Esophagus mucosa (tissue), 1 donor: ENCODE data around the gene IPO4. TPM values are rescaled to one million over a fixed set of nuclear protein-coding genes. Genes with fewer than 3 reads are reported as not detected.

Experiments used
- ATAC-seq: fragments of 200-7000 bp; cut with Tn5 transposase; one replicate; pipeline ENCODE4 v1.9.1; 2020
- total RNA-seq: library from RNA; stranded (reverse); gene quantifications from one replicate; pipeline ENCODE4 v1.2.4, GENCODE V29; 2023
- donor health status: DM: yes; HTN: yes; CAD: no.

IPO4 gene
- total RNA-seq, 1 donor from 2014 or later: 44.6 TPM

DNA sequence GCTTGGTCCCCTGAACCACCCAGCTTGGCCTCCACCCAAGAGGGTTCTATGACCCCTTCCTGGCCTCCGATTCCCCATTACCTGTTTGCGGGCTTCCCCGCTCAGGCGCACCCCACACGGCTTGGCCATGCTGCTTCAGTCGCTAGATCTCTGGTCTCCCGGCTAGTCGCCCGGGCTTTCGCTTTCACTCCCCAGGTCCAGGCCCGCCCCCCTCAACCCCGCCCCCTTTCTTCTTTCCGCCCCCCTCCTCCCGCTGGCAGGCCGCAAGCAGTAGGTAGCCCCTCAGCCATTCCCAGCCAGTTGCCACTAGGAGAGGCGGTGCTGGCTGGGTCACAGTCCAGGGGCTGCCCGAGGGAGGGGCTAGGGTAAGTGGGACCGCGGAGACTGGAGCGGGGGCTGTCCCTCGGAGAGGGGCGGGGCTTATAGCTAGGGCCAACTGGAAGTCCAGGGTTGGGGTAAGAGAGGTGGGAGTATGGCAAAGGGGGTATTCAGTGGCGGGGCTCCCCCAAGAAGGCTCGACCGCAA, 42.1 kb downstream of the IPO4 start, which contains the start of gene PSME2:
Gene PSME2, minus strand, starts transcription at position 158 of the 525 bp plus-strand sequence. Its CDS starts 29 bp downstream, at position 129.
- peak; percentile 82 for ATAC-seq

DNA sequence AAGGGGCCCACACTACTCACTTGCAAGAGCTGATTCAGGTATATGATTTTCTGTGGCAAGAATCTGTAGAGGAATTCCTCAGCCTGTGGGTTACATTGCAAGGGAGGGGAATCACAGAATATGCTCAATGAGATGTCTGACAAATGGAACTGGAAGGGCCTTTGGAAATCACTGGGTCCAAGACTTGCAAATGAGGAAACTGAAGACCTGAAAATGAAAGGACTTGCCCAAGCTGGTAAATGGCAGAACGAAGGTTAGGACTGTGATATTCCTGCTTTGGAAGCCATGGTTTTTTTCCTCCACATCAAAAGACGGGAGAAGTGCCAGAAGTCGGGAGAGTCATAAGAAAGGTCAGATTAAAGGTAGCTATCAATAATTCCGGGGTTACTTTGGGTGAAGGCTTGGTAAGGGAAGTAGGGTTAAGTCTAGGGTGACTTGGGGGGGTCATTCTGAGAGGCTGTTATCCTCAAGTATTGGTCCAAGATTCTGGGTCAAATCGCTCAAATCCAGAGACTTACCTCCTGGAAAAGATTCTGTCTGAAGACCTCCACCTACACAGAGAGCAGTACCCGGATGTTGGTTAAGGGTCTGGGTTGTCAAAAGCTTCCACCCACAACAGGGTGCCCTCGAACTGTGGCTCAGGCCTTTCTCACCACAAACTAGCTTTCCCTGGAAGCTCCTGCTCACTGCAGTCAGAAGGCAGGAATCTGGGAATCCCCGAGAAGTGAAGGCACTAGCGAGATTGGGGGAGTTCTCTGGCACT, 42.7 kb downstream of the IPO4 start:
- no peak for ATAC-seq

DNA sequence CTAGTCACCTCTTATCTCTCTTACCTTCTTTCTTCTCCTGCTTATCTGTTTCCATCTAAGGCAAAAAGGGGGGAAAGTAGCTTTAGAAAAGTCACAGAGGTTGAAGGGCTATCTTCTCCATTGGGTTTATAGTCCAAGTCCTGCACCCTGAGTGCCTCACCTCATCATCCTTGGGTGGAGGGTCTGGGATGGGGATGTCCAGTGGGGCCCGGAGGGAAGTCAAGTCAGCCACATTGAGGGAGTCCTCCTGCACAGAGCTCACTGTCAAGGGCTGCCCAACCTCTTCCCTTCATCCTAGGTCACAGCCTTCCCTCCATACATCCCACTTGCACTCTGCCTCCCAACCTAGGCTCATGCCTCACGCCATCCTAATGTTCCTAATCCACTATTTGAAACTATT, 43.4 kb downstream of the IPO4 start:
- ATAC-seq: no peak

DNA sequence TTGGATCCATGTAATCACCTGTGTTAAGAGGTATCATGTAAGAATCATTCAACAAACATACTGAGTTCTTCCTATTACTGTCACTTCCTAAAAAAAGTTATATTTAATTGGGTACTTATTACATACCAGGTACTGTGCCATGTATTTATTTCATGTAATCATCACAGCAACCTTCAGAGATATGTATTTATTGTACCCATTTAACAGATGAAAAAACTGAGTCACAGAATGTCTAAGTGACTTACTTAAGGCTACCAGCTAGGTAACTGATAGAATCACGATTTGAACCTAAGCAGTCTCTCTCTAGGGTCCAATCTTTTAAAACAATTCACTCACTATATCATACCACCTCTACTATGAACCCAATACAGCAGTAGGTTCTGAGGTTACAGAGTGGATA, 44.2 kb downstream of the IPO4 start:
- ATAC-seq: no peak

DNA sequence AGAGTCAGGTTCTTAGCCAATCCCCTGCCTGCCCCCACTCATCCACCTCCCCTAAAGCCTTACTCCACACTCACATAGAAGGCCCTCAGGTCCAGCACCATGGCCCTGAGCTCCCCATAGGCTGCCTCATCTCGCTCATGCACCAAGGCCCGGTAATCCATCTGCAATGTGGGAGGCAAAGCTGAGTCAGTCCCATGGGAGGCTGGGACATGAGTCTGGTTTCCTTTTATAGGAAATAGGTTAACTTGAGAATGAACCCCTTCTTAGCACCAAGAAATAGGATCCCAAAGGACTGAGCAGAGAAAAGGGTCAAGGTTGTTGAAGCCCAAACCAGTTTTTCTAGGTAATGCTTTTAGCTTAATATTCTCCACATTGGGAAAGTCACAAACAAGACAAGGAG, 45.1 kb downstream of the IPO4 start:
- no peak for ATAC-seq

DNA sequence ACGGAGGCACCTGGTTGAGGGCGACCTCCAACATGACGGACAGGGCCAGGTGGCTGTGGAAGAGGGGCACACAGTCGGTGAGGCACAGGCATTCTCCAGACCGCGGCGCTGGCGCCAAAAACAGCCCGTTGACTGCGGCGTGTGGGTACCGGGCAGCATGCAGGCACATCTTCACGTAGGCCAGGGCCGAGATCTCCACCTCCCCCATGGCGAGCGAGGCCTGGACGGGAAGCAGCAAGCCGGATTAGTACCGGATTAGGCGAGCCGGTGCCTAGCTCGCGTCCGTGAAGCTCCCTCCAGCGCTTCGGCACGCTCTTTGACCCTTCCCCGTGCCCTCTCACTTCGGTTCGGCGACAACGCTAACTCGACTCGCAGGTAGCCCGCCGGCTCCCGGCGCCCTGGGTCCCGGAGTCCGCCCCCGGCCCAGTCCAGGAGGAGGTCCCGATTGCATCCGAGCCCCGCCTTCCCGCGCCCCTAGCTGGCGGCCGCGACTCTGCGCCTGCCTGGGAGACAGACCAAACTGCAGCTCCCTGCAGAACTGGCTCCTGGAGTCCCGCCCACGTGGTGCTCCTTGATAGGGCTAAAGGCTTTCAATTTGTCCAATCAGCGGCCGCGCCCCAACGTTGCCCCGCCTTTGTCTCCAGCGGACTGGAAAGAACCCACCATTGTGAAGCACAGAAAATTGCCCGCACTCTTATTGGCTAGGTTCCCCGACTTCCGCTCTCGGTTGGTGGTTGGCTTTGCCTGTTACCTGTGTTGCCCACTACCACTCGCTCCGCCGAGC, 47.3 kb downstream of the IPO4 start, which contains the start of gene EMC9:
Gene EMC9, minus strand, starts transcription at position 495 of the 784 bp plus-strand sequence. Its CDS starts 287 bp downstream, at position 208.
- ATAC-seq: peak; percentile 92

DNA sequence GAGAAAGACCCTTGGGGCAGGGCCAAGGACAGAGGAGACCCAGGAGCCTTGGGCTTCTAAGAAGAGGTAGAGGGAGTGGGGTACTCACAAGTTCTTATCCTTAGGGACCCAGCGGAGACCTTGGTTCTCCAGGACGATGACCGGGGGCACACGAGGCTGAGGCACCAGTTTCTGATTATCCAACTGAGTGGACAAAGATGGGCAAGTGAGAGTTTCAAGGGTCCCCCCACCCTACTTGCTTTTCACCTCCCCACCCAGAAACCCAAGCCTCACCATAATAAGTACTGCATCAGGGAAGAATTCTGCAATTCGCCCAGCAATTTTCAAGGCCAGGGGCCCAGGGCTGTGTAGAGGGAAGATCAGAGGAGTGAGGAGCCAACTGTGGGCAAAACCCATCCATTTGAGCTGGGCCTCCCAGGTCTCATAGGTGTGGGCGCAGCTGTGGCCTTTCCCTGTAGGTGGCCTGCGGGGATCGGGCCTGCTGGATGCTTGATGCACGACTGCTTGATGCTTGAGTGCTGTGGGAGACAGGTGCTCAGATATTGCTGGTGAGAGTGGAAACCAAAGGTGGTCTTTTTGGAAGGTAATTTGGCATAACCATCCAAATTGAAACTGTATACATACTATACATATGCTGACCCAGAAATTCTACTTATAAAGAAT, 49.2 kb downstream of the IPO4 start:
- no peak for ATAC-seq

DNA sequence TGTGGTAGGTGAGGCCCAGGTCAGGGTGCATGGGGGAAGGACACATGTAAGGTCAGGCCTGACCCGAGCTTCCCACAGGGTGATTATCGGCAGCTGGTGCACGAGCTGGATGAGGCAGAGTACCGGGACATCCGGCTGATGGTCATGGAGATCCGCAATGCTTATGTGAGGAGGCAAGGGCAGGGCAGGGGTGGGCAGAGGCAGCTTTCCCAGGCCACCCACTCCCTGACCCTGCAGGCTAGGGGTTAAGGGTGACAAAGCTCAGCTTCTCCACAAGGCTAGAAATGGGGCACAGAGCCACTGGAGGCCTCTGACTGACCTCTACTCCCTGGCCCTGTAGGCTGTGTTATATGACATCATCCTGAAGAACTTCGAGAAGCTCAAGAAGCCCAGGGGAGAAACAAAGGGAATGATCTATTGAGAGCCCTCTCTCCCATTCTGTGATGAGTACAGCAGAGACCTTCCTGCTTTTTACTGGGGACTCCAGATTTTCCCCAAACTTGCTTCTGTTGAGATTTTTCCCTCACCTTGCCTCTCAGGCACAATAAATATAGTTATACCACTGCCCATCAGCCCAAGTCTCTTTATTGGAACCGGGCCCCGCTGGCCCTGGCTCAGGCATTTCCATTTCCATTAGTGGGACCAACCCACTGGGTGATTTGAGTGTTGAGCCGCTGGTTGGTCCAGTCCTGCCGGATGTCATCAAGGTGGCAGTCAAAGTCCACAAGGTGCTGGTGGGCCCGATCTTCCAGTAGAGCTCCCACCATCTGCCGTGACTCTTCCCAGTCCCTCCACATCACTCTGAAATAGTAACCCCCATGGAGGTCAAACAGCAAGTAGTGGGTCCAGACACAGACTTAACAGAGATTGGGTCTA, 50.0 kb downstream of the IPO4 start:
- ATAC-seq: no peak

DNA sequence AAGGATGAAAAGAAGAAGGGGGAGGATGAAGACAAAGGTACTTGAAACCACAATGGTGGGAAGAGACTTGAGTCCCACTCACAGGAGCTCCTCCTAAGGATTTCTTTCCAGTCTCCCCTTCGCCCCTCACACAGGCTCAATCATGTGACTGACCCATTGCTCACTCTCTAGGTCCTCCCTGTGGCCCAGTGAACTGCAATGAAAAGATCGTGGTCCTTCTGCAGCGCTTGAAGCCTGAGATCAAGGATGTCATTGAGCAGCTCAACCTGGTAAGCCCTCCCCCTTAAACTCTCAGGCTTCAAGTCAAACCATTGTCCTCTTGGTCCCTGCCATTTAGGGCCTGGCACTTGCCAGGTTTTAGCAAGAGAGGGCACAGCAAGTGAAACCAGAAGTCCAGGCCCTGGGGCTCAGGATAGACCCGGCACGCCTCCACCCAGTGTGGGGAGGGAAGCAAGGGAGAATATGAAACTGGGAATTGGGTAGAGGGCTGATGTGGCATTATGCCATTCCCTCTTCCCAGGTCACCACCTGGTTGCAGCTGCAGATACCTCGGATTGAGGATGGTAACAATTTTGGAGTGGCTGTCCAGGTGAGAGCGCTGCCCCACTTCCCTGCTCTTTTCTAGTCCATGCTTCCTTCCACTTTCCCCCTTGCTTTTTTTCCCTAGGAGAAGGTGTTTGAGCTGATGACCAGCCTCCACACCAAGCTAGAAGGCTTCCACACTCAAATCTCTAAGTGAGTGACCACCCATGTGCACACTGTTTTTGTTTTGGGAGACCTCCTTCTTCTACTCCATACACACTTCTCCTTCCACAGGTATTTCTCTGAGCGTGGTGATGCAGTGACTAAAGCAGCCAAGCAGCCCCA, 50.9 kb downstream of the IPO4 start:
- ATAC-seq: no peak

DNA sequence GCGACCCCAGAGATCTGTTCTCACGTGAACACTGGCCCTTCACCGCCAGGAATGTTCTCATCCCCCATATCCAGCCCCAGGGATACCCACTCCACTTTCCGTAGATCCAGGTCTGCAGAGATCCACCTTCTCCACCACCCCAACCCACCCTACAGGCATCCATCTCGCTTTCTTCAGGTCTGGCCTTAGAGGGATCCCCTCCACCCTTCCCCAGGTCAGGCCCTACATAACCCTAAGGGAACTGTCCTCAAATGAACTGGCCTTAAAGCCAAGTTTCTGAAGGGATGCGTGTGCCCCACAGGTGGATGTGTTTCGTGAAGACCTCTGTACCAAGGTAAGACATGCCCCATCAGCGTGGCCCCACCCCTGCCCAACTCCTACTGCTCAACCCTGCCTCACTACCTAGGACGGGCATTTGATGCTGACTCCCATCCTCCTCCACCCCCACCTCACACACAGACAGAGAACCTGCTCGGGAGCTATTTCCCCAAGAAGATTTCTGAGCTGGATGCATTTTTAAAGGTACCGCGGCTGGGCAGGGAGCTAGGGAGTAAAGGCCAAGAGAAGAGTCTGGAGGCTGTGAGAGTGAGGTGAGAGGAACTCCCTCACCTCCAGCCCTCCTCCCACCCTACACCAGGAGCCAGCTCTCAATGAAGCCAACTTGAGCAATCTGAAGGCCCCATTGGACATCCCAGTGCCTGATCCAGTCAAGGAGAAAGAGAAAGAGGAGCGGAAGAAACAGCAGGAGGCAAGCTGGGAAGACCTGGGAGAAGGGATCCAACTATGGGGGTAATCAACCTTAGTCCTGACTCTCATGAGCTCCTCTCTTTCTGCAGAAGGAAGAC, 51.7 kb downstream of the IPO4 start:
- no peak for ATAC-seq

DNA sequence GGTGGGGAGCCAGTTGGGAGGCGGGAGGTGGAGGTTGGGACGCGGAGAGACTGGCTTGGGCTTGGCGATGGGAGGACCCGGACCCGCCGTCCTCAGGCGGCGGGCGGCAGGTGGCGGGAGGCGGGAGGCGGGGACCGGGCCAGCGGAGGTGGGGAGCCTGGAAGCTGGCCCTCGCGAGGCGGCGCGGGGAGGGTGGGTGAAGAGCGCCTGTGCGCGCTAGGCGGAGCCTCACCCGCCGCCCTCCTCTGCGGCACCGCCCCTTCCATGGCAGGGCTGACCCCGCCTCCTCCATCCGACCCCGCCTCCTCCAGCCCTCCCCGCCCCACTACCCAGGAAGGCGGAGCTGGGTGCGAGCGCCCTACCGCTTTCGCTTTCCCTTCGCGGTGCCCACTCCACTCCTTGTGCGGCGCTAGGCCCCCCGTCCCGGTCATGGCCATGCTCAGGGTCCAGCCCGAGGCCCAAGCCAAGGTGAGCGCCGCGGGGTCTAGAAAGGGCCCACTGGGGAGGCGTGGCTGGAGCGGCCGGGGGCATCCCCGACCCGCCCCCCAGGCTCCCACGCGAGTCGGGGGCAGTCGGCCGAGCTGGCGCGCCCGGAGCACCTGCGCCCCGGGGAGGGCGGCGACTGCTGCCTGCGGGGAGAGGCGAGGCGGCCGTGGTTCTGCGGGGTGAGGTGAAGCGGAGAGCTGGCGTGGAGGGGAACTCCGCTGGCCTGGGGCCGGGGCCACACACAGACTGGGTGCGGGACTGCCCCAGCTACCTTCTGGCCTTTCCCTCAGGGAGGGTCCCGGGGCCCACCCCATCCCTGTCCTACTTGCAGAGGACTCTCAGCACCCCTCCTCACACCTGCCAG, 52.6 kb downstream of the IPO4 start, which contains the start of gene PSME1:
Gene PSME1, plus strand, starts transcription at position 361 of the 850 bp plus-strand sequence. Its CDS starts 69 bp downstream, at position 430.
- ATAC-seq: peak; percentile 95

DNA sequence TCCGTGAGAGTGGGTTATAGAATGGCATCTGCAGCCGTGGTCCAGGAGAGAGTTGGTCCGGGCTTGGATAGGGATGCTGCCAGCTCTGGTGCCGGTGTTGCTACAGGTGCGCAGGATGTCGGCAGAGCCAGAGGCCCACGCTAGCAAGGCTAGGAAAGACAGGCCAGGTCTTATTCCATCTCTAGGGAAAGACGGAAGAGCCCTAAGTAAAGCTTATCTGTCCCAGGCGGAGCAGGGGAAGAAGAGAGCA, 53.1 kb downstream of the IPO4 start:
- ATAC-seq: no peak

DNA sequence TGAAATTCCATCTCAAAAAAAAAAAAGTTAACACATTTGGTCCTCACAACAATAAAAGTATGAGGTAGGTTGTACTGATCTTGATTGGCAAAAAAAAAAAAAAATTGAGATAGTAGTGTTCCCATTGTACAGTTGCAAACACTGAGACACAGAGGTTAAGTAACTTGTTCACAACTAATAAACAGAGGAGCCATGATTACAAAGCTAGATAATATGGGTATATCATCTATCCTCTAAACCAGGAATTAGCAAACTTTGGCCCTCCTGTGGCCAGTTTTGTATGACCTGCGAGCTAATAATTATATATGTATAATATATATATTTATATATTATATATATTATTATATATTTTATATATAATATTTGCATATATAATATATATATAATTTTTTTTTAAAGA, 54.9 kb downstream of the IPO4 start:
- ATAC-seq: no peak

DNA sequence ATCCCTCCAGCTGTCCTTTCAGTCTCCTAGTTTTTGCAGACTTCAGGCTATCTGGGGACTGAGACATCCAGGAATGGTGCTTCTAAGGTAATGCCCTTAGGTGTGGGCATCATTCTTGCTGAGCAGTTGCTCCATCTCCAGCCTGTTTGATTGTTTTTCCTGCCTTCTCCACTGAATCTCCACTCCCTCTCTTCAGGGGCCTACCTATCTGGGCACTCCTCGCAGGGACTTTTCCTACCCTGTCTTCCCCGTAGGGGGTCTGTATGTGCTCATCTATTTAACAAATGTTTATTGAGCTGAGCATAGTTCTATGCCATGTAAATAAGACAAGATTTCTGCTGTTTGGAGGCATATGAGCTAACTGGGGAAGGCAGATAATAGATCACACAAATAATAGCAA, 55.6 kb downstream of the IPO4 start:
- ATAC-seq: no peak

DNA sequence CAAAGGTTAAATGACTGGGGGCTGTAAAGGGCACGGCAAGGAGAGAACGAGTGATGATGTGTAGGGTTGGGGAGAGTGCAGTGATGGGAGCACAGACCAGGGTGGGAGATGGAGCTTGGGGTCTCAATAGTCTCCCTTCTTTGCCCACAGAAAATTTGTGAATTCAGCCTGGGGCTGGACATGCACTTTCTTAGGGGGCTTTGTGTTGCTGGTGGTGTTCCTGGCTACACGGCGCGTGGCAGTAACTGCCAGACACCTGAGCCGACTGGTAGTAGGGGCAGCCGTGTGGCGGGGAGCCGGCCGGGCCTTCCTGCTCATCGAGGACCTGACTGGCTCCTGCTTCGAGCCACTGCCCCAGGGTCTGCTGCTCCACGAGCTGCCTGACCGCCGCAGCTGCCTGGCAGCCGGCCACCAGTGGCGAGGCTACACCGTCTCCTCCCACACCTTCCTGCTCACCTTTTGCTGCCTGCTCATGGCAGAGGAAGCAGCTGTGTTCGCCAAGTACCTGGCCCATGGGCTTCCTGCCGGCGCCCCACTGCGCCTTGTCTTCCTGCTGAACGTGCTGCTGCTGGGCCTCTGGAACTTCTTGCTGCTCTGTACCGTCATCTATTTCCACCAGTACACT, 56.4 kb downstream of the IPO4 start:
- peak; percentile 12 for ATAC-seq

DNA sequence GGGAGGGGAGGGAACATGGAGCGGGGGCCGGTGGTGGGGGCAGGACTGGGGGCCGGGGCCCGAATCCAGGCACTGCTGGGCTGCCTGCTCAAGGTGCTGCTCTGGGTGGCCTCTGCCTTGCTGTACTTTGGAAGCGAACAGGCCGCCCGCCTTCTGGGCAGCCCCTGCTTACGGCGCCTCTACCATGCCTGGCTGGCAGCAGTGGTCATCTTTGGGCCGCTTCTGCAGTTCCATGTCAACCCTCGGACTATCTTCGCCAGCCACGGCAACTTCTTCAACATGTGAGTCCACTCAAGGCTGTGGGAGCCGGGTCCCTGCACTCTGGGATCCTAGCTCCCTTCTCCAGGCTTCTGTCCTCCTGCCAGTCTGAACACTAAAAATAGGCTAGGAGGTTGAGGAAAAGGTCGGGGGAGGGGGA, 57.1 kb downstream of the IPO4 start:
- ATAC-seq: no peak

DNA sequence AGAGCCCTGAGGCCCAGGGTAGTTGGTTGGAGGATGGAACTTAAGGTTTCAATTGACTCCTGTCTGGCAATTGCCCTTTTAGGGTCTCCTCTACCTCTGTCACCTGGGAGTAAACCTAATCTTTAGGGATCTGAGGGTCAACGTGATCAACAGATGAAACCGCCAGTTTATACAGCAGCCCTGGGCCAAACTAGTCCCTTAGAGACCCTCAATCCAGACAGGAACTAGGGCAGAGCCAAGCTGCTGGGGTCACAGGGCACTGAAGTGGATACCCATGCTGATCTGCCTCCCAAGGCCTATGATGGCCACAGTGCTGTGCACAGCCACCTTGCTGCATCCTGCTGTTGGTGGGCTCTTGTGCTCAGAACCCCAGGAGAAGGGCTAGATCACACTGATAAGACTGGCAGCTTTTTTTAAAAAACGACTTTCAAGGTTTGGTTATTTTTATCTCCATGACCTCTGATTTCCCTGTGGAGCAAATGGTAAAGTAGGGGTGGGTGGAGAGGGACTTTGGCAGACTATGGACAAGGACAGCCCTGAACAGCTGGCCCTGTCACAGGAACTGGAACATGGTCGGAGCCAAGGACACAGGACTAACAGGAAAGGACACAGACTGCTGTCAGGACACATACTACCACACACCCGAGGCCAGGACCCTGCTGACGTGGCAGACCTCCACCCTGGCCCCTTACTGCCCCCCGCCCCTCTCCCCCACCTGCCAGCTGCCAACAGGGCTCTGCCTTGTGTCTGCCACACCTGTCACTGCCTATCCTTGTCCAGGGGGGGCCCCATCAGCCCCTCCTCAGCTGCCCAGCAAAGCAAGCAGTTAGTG, 57.7 kb downstream of the IPO4 start:
- no peak for ATAC-seq

DNA sequence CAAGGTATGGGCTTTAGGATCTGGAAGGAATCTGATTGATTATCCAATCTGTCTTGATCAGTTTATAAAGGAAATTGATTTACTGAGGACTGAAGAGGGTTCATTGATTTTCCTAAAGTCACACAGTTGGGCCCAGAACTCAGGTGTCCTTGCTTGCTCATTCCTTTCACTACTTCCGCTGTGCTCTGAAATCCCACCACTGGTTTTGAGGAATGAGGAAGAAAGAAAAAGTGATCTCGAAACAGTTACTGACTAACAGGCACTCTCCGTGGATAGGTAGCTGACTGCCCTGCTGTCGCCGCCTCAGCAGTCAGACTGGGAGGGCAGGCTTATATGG, 58.3 kb downstream of the IPO4 start, which contains the start of gene FITM1:
Gene FITM1, plus strand, starts transcription at position 280 of the 337 bp plus-strand sequence. CDS start 905 bp downstream, outside the sequence.
- no peak for ATAC-seq
